ENCODE measurements around the gene ZFAND3. TPM values are rescaled to one million over a fixed set of nuclear protein-coding genes. Genes with fewer than 3 reads are reported as not detected.

The ZFAND3 gene
- total RNA-seq, 1 donor from 2014 or later = 32.2 TPM

- no peak for DNase-seq
These were observed 335.2 kb downstream of the ZFAND3 start for GRCh38 chr6:38154731-38155130.

DNA sequence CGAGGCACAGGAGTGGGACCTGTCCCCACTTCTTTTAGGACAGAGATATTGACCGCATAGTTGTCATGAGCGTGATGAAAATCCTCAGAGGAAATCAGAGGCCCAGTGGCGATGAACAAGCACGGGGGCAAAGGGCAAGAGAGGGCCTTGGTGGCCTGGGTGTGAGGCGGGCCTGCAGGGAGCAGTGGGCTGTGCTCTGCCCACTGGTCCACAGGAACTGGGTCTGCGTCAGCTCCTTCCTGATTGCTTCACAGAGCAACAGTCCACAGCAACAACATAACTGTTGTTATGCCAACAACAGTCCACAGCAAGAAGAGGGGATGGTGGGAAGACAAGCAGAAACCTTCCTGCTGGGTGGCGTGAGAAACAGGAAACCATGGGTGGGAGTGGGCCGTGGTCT is 335.6 kb downstream of the ZFAND3 start:
- DNase-seq = no peak

GRCh38 chr6:38155621-38156204 is 336.2 kb downstream of the ZFAND3 start:
- no peak for DNase-seq

GRCh38 chr6:38156818-38157565 is 337.5 kb downstream of the ZFAND3 start:
- no peak for DNase-seq

GRCh38 chr6:38157905-38158304 is 338.4 kb downstream of the ZFAND3 start:
- no peak for DNase-seq

DNA sequence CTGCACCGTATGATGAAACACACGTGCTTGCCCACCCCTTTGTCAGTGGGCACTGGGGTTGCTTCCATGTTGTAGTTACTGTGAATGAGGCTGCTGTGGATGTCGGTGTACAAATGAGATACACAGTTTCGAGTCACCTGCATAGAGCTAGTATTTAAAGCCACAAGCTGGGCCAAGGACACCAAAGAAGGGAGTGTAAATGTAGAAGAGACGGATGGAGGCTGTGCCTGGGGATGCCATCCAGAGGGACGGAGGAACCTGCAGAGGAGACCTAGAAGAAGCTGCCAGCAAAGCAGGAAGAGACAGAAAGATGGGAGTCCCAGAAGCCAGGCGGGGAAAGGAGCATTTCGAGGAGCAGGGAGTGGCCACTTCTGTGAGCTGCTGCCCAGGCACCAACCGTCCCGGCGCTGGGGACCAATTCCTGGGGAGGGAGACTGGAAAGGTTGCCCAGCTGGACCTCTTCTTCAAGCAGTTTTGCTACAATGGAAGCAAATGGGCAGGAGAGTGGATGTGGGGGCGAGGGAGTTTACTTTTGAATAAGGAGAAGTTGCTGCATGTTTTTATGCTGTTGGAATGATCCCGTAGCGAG is 339.3 kb downstream of the ZFAND3 start:
- DNase-seq = no peak

GRCh38 chr6:38159596-38159995 is 340.1 kb downstream of the ZFAND3 start:
- no peak for DNase-seq

DNA sequence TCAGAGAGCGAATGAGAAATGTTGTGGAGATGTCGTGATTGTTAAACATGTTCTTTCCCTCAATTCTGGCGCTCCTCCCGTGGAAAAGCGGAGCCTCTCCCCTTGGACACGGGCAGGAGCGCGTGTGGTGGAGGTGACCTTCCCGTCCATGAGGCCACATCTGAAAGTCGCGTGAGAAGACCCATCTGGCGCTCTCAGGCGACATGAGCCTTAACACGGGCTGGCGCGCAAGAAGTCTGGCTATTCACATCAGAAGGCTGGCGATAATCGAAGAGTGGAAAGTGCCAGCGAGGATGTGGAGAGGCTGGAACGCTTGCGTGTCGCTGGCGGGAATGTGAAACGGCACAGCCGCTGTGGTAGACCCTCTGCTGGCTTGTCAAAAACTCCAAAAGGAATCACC is 341.3 kb downstream of the ZFAND3 start:
- no peak for DNase-seq

DNA sequence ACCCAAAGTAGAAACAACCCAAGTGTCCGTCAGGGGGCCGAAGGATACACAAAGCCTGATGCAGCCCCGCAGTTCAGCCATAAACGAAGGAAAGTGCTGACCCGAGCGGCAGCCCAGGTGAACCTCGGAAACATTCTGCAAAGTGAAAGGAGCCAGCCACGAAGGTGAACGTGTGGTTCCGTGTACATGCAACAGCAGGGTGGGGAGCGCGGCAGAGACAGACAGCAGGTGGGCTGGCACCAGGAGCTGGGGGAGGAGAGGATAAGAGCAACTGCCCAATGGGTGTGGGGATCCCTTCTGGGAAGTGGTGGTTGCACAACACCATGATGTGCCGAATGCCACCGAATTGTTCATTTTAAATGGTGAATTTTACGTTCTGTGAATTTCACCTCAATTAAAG is 341.8 kb downstream of the ZFAND3 start:
- no peak for DNase-seq

GRCh38 chr6:38161754-38162492 is 342.4 kb downstream of the ZFAND3 start:
- DNase-seq = no peak

DNA sequence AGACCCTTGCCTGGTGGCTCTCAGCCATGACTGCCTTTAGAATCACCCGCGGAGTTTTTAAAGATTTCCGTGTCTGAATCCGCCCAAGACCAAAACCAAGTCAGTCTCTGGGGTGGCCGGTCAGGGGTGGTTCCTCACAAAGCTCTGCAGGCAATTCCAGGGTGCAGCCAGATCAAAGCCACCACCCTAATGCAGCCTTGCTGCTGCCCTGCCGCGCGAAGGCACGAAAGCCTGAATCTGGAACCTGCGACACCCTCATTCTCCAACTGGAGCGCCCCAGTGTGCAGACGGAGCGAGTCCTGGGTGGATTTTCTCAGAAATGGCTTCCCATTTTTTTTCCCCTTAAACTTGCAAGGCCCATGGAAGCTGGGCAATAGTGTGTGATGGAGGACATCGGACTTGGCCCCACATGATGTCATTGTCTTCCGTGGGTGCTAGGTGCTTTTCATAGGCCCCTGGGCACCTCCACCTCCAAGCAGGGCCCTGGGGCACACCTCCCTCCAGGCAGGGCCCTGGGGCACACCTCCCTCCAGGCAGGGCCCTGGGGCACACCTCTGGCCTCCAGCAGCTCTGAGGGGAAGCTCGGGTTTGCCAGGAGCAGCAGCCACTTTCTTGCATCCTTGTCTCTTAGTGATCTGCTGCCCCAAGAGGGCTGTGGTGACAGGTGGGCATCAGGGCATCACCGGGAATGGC is 343.1 kb downstream of the ZFAND3 start:
- DNase-seq = no peak

GRCh38 chr6:38163186-38164130 is 343.9 kb downstream of the ZFAND3 start:
- no peak for DNase-seq

DNA sequence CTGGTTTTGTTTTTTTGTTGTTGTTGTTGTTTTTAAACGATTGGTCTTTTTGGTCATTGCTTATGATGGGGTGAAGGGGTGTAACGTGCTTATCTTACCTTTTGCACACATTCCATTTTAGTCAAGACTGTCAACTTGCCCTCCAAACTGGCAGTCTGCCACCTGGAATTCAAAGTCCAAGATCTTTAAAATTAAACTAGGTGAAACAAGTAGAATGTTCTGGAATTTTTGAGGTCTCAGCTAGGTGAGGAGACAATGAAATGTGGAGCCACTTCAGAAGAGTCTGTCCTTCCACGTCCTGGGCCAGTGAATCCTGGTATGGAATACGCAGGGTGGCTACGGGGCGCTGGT is 344.6 kb downstream of the ZFAND3 start:
- no peak for DNase-seq

- no peak for DNase-seq
These were observed 345.2 kb downstream of the ZFAND3 start for GRCh38 chr6:38164671-38165108.

- DNase-seq = no peak
These were observed 347.1 kb downstream of the ZFAND3 start for GRCh38 chr6:38166411-38167240.

- DNase-seq = no peak
These were observed 348.1 kb downstream of the ZFAND3 start for GRCh38 chr6:38167598-38167997.

- no peak for DNase-seq
These were observed 348.6 kb downstream of the ZFAND3 start for GRCh38 chr6:38168126-38168525.

- no peak for DNase-seq
These were observed 349.2 kb downstream of the ZFAND3 start for GRCh38 chr6:38168699-38169098.

GRCh38 chr6:38169221-38169976 is 349.9 kb downstream of the ZFAND3 start:
- no peak for DNase-seq
